Stimulated activated CD8-positive, alpha-beta memory T cell treated with anti-CD3 and anti-CD28 coated beads, Interleukin-15, amount 100 ng/mL, for 4 hours (primary cell): ENCODE measurements around the gene C2orf78.

Source experiments
- DNase-seq, 2 donors: peaks; one replicate each; pipeline ENCODE4 v3.0.0-alpha.2; 2020; ENCODE audit warnings: low read depth in 2 of 2

Gene C2orf78

DNA sequence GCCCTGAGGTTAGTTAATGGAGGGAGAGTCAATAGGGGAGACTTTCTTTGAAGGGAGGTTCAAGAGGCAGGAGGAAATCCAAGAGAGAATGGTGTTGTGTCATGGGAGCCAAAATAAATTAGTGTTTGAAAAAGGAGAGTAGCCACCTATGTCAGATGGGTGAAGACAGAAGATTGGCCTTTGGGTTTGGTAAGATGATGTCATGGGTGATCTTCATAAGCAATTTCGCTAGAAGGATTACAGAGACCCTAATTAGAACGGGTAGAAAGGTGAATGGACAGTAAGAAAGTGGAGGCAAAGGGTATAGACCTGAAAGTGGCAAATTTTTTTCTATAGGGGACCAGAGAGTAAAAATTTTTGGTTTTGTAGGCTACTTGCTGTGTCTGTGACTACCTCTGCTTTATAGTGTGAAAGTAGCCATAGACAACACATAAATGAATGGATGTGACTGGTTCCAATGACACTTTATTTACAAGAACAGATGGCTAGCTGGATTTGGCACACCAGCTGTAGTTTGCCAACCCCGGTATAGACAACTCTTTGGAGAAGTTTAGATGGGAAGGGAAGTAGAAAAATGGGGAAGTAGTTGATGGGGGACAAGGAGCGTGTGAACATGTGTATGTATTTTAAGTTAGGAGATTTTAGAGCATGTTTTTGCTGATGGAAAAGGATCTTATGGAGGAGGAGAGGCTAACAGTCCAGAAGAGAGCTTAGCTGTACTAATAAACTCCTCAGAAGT lies 54.0 kb downstream of the C2orf78 start:
- DNase-seq: no peak

DNA sequence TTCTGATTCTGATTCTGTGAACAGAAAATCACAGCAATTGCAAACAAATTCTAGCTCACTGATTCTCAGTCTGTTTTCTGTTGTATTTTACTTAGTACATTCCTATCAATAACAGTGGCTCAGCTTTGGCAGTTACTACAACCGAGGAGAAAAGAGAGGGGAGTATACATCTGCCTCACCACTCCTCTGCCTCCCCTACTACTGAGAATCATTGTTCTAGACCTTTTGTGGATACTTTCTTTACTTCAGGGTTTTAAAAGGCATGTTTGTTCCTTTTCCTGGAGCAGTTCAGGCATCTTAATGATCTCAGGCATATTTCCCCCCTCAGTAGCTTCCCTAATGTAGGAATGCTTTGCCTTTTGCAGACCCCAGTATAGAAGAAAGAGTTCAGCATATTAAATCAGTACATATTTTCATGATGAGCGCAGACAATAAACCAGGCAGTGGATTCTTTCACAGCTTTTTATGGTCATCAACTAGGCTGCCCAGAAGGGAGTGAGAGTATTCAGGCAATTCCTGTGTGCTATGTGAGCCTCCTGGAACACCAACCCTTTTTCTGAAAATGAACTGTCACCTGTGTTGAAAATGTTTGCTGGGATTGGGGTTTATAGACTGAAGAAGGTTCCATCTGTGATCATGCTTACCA lies 55.0 kb downstream of the C2orf78 start:
- DNase-seq: no peak

DNA sequence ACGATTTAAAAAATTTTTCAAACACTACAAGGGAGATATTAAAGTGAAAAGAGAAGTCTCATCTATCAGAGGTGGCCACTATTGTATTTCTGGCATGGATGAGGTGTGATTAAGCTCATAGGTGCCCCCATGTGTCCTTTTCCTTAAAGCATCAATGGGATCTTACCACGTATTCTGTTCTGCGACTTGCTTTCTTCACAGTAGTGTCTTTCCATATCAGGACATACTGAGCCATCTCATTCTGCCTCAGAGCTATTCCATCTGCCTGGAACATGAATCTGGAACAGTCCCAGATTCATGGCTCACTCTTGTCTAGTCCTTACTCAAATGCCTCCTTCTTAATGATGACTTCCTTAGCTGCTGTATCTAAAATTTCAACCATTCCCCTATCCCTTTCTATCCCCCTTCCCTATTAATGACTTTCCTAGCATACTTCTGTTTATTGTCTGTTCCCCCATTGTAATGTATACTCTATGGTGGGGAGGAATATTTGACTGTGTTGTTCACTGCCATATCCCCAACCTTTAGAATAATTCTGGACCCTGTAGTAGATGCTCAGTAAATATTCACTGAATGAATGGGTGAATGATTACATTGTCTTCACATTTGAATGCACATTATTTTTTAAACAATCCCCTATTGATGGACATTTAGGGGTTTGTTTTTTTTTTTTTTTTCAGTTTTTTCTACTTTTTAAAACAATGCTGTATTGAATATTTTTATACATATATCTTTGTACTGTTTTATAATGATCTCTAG lies 55.8 kb downstream of the C2orf78 start:
- no peak for DNase-seq

DNA sequence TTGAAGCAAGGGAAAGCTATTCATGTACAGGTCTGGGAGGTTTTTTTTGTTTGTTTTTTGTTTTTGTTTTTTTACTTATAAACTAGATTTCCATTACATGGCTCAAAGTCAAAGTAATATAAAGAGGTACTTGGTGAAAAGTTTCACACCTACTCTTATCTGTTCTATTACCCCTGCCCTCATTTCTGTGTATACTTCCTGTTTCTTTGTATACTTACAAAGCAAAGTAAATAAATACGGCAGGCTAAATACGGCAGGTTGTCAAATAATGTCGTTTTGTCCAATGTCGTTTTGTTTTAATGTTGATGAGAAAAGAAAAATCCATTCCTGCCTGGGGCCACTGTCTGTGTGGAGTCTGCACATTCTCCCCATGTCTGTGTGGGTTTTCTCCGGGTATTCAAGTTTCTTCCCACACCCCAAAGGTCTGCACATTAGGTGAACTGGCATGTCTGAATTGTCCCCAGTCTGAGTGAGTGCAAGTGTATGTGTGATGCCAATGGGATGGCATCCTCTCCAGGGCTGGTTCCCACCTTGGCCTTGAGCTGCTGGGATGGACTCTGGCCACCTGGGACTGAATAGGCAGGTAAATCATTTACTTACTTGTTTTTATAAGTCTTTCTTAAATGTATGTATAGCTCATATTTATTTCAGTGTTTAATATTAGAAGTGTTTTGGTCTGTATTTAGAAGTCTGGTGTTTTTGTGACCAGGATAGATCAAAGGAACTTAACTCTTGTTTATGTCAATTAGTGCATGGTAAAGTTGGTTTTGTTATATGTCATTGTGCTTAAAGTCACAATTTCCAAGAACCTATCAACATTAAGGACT lies 58.1 kb downstream of the C2orf78 start:
- DNase-seq: no peak

DNA sequence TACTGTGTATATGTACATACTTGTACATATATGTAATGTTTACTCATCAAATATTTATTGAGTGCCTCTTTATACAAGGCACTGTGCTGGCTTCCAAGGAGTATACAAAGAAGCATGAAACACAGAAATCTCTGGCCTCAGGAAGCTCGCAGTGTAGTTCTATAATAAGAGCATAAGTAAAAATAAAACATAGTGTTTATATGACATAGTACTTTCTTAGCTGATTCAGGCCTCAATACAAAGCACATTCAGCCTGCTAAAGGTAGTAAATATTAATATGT lies 58.7 kb downstream of the C2orf78 start:
- no peak for DNase-seq

GRCh38 chr2:73844087-73844486 lies 60.1 kb downstream of the C2orf78 start:
- DNase-seq: no peak

GRCh38 chr2:73850009-73850408 lies 66.0 kb downstream of the C2orf78 start:
- no peak for DNase-seq

DNA sequence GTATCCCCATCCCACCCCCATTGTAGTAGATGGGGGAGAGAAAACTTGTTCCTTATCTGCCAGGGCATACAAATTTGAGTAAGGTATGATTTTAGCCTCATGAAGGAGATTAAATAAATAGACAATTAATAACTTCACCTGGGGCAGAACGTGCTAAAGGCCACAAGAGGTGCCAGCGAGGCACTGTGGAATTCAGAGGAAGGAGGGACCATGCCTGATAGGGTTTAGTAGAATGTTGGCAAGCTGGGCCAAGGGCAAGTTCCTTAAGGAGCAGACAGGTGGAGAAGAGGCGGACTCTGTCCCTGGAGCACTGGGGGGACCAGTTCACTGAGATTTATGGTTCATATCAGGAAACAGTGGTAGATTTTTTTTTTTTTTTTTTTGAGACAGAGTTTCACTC lies 67.3 kb downstream of the C2orf78 start:
- DNase-seq: no peak

GRCh38 chr2:73852020-73852419 lies 68.0 kb downstream of the C2orf78 start:
- DNase-seq: no peak

GRCh38 chr2:73855526-73855925 lies 71.5 kb downstream of the C2orf78 start:
- DNase-seq: no peak

- no peak for DNase-seq
These were observed 72.2 kb downstream of the C2orf78 start for GRCh38 chr2:73856214-73856613.

- no peak for DNase-seq
These were observed 76.0 kb downstream of the C2orf78 start for GRCh38 chr2:73859721-73860586.

DNA sequence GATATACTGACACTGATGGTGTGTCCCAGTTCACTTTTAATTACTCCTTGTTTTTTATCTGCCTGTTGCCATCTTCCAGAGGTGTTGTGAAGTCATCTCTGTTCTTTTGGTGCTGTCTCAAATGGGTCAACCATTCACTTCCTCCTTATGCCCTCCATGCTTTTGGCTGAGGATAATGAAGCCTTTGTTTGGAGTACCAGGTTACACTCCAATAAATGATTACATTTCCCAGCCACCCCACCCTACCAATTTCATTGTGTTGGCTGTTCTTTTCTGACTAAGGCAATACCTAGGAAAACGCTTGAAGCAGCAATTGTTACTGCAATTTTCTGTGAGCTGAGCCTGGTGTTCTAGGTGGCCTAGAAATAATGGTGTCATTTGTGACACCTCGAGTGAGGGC lies 79.0 kb downstream of the C2orf78 start:
- DNase-seq: no peak
